ENCODE measurements around the gene BCAS1. TPM values are rescaled to one million over a fixed set of nuclear protein-coding genes. Genes with fewer than 3 reads are reported as not detected.

BCAS1 gene
- total and polyA plus RNA-seq, 3 donors from 2014 or later = 2.4 to 8.8 (median 3.3) TPM

- H3K9me3 ChIP-seq = no peaks in the 10 kb centered on the region
- H3K4me1 ChIP-seq = no peaks in the 10 kb centered on the region
- TF ChIP-seq CTCF (IDR thresholded peaks at IDR 0.05) (no peak), POLR2A (IDR thresholded peaks at IDR 0.05) (no peak)
- no peak for DNase-seq
- WGBS, 2 donors = 86 to 93% methylated on average over 6 of the region's 6 CpGs
- no peak overlapping the region for H3K27ac ChIP-seq
- no peaks in the 10 kb centered on the region for H3K36me3 ChIP-seq (ENCODE audit: low read depth, missing control alignments)
- H3K4me3 ChIP-seq = no peak overlapping the region
- H3K27me3 ChIP-seq = no peaks in the 10 kb centered on the region
- intact Hi-C loops (cut with DNase I; ENCODE audit: low total_unique reads) = no loop called here
These were observed 110.3 kb downstream of the BCAS1 start for GRCh38 chr20:53959911-53960578.

- DNase-seq = no peak
- H3K27me3 ChIP-seq = no peaks in the 10 kb centered on the region
- H3K4me3 ChIP-seq = no peak overlapping the region
- H3K9me3 ChIP-seq = no peaks in the 10 kb centered on the region
- WGBS, 2 donors = 54 to 65% methylated on average over 5 of the region's 5 CpGs
- TF ChIP-seq POLR2A (IDR thresholded peaks at IDR 0.05) (no peak), CTCF (IDR thresholded peaks at IDR 0.05) (no peak)
- H3K4me1 ChIP-seq = no peaks in the 10 kb centered on the region
- no peaks in the 10 kb centered on the region for H3K36me3 ChIP-seq (ENCODE audit: low read depth, missing control alignments)
- no peak overlapping the region for H3K27ac ChIP-seq
- intact Hi-C loops (cut with DNase I; ENCODE audit: low total_unique reads) = no loop called here
These were observed 112.1 kb downstream of the BCAS1 start for GRCh38 chr20:53958260-53958659.

GRCh38 chr20:53957451-53958172, 112.8 kb downstream of the BCAS1 start:
- 49 to 52% methylated on average over 2 of the region's 2 CpGs for WGBS, 2 donors
- Histone ChIP-seq H3K4me1 (no peaks in the 10 kb centered on the region), H3K36me3 (ENCODE audit: low read depth, missing control alignments) (no peaks in the 10 kb centered on the region), H3K9me3 (no peaks in the 10 kb centered on the region), H3K27ac (no peak overlapping the region), H3K4me3 (no peak overlapping the region), H3K27me3 (no peaks in the 10 kb centered on the region)
- TF ChIP-seq POLR2A (IDR thresholded peaks at IDR 0.05) (no peak), CTCF (IDR thresholded peaks at IDR 0.05) (no peak)
- DNase-seq = no peak
- intact Hi-C loops (cut with DNase I; ENCODE audit: low total_unique reads) = no loop called here

GRCh38 chr20:53956013-53956715, 114.2 kb downstream of the BCAS1 start:
- Histone ChIP-seq H3K9me3 (no peaks in the 10 kb centered on the region), H3K27me3 (no peaks in the 10 kb centered on the region), H3K4me1 (no peaks in the 10 kb centered on the region), H3K4me3 (no peak overlapping the region), H3K27ac (no peak overlapping the region), H3K36me3 (ENCODE audit: low read depth, missing control alignments) (no peaks in the 10 kb centered on the region)
- TF ChIP-seq POLR2A (IDR thresholded peaks at IDR 0.05) (no peak), CTCF (IDR thresholded peaks at IDR 0.05) (no peak)
- DNase-seq = no peak
- WGBS, 2 donors = 92 to 95% methylated on average over 4 of the region's 4 CpGs
- intact Hi-C loops (cut with DNase I; ENCODE audit: low total_unique reads) = no loop called here
